ENCODE results near the gene CFL2. TPM values are rescaled to one million over a fixed set of nuclear protein-coding genes. Genes with fewer than 3 reads are reported as not detected.
A peak's percentile ranks its signal among the peaks of the same experiment; 100 is the strongest.

CFL2 gene
- total and polyA plus RNA-seq, 7 donors = 158 to 767 (median 616) TPM

DNA sequence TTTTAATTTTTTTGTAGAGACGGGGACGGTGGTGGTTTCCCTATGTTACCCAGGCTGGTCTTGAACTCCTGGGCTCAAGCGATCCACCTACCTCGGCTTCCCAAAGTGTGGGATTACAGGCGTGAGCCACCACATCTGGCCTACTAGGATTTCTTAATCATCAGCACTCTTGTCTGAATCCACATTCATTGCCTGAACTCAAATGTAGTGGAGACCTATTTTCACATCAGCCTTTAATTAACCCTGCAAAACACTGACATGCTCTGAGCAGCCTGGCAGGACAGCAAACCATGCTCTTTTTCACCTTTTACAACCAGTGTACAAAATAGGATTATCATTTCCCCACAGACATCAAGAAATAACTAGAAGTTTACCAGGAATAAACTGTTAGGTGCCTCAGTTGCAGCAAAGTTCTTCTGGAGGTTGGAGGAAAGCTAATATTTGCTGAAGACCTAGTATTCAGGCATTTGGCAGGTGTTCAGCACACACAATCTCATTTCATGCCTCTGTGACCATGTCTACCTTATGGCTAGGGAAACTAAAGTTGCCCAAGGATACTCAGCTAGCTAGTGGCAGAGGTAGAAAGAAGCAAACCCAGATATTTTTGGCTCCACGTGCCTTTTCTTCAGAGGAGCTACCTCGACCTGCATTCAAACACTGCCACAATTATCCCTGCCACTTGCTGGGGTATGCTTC lies 37.7 kb downstream of the CFL2 start:
- no peaks in the 10 kb centered on the region for H3K9me3 ChIP-seq
- no peaks in the 10 kb centered on the region for H3K27me3 ChIP-seq (ENCODE audit: insufficient read depth in 3 of 3, low read length in 2 of 3)
- no peak for ATAC-seq
- peak overlapping the region; percentile 65 for H3K27ac ChIP-seq
- no peak for DNase-seq
- H3K4me3 ChIP-seq = no peak overlapping the region
- H3K36me3 ChIP-seq (ENCODE audit: insufficient read depth in 1 of 2, low read depth in 1 of 2) = no peaks in the 10 kb centered on the region
- peaks cover 17% of the 10 kb centered on the region for H3K4me1 ChIP-seq
- intact Hi-C loops (cut with DNase I) = no loop called here
- WGBS, 3 donors = 66 to 77% (median 69%) methylated on average over 7 of the region's 7 CpGs
- TF ChIP-seq, protein P1, sequence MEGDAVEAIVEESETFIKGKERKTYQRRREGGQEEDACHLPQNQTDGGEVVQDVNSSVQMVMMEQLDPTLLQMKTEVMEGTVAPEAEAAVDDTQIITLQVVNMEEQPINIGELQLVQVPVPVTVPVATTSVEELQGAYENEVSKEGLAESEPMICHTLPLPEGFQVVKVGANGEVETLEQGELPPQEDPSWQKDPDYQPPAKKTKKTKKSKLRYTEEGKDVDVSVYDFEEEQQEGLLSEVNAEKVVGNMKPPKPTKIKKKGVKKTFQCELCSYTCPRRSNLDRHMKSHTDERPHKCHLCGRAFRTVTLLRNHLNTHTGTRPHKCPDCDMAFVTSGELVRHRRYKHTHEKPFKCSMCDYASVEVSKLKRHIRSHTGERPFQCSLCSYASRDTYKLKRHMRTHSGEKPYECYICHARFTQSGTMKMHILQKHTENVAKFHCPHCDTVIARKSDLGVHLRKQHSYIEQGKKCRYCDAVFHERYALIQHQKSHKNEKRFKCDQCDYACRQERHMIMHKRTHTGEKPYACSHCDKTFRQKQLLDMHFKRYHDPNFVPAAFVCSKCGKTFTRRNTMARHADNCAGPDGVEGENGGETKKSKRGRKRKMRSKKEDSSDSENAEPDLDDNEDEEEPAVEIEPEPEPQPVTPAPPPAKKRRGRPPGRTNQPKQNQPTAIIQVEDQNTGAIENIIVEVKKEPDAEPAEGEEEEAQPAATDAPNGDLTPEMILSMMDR (IDR thresholded peaks at IDR 0.05) = no peak

GRCh38 chr14:34673702-34674101 lies 40.7 kb downstream of the CFL2 start:
- intact Hi-C loops (cut with DNase I) = no loop called here
- Histone ChIP-seq H3K27ac (no peak overlapping the region), H3K9me3 (no peaks in the 10 kb centered on the region), H3K27me3 (ENCODE audit: insufficient read depth in 3 of 3, low read length in 2 of 3) (no peaks in the 10 kb centered on the region), H3K4me1 (peaks cover 17% of the 10 kb centered on the region), H3K4me3 (no peak overlapping the region), H3K36me3 (ENCODE audit: insufficient read depth in 1 of 2, low read depth in 1 of 2) (no peaks in the 10 kb centered on the region)
- DNase-seq = no peak
- ATAC-seq = no peak
- TF ChIP-seq, protein P1 (IDR thresholded peaks at IDR 0.05) = no peak
- WGBS, 3 donors = 83 to 85% (median 83%) methylated on average over 1 of the region's 1 CpG

DNA sequence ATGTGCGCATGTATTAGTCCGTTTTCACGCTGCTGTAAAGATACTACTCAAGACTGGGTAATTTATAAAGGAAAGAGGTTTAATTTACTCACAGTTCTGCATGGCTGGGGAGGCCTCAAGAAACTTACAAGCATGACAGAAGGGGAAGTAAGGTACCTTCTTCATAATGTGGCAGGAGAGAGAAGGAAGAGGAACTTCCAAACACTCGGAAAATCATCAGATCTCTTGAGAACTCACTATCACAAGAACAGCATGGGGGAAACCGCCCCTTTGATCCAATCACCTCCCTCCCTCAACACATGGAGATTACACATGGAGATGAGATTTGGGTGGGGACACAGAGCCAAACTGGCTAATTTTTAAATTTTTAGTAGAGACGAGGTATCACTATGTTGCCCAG lies 42.7 kb downstream of the CFL2 start:
- WGBS, 3 donors = 63 to 76% (median 67%) methylated on average over 6 of the region's 6 CpGs
- H3K27me3 ChIP-seq (ENCODE audit: insufficient read depth in 3 of 3, low read length in 2 of 3) = no peaks in the 10 kb centered on the region
- H3K4me3 ChIP-seq = no peak overlapping the region
- TF ChIP-seq, protein P1 (IDR thresholded peaks at IDR 0.05) = no peak
- H3K9me3 ChIP-seq = no peaks in the 10 kb centered on the region
- no peak overlapping the region for H3K27ac ChIP-seq
- intact Hi-C loops (cut with DNase I) = loop anchor here (1.0 kb wide), 1 partner anchor 52 kb away; no protein-coding TSS in a partner anchor
- ATAC-seq (no peak), DNase-seq (no peak)
- H3K36me3 ChIP-seq (ENCODE audit: insufficient read depth in 1 of 2, low read depth in 1 of 2) = no peaks in the 10 kb centered on the region
- H3K4me1 ChIP-seq = peaks cover 4% of the 10 kb centered on the region

- TF ChIP-seq, protein P1 (IDR thresholded peaks at IDR 0.05) = no peak
- Histone ChIP-seq H3K36me3 (ENCODE audit: insufficient read depth in 1 of 2, low read depth in 1 of 2) (no peaks in the 10 kb centered on the region), H3K4me1 (no peaks in the 10 kb centered on the region), H3K9me3 (no peaks in the 10 kb centered on the region), H3K27ac (no peak overlapping the region), H3K4me3 (no peak overlapping the region), H3K27me3 (ENCODE audit: insufficient read depth in 3 of 3, low read length in 2 of 3) (no peaks in the 10 kb centered on the region)
- 75 to 88% (median 86%) methylated on average over 2 of the region's 2 CpGs for WGBS, 3 donors
- ATAC-seq = no peak
- no peak for DNase-seq
- intact Hi-C loops (cut with DNase I) = no loop called here
Observed at GRCh38 chr14:34668111-34668510, 46.3 kb downstream of the CFL2 start.

DNA sequence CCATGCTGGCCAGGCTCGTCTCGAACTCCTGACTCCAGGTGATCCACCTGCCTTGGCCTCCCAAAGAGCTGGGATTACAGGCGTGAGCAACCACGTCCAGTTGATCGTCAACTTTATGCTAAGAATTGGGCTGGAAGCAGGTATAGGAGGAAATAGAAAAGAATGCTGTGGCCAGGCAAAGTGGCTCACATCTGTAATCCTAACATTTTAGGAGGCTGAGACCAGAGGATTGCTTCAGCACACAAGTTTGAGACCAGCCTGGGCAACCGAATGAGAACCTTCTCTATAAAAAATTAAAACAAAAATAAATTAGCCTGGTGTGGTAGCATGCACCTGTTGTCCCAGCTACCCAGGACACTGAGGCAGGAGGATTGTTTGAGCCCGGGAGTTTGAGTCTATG lies 47.4 kb downstream of the CFL2 start:
- DNase-seq = no peak
- H3K27me3 ChIP-seq (ENCODE audit: insufficient read depth in 3 of 3, low read length in 2 of 3) = no peaks in the 10 kb centered on the region
- TF ChIP-seq, protein P1 (IDR thresholded peaks at IDR 0.05) = no peak
- ATAC-seq = no peak
- no peak overlapping the region for H3K4me3 ChIP-seq
- H3K4me1 ChIP-seq = no peaks in the 10 kb centered on the region
- H3K9me3 ChIP-seq = no peaks in the 10 kb centered on the region
- no peak overlapping the region for H3K27ac ChIP-seq
- H3K36me3 ChIP-seq (ENCODE audit: insufficient read depth in 1 of 2, low read depth in 1 of 2) = no peaks in the 10 kb centered on the region
- intact Hi-C loops (cut with DNase I) = no loop called here
- 82 to 91% (median 88%) methylated on average over 7 of the region's 7 CpGs for WGBS, 3 donors
